Activated naive CD4-positive, alpha-beta T cell treated with anti-CD3 and anti-CD28 coated beads, Interleukin-2, amount 50 U/mL, for 24 hours (primary cell): ENCODE data around the gene NYAP2.

Source experiments
- H3K27ac Mint-ChIP-seq: one replicate; pipeline ENCODE4 v1.8.0; 2021; ENCODE audit warnings: mild to moderate bottlenecking, mixed read lengths
- H3K27me3 Mint-ChIP-seq: one replicate; pipeline ENCODE4 v1.8.0; 2021; ENCODE audit warnings: mixed read lengths
- H3K36me3 Mint-ChIP-seq: one replicate; pipeline ENCODE4 v1.8.0; 2021; ENCODE audit warnings: mixed read lengths
- H3K4me1 Mint-ChIP-seq: one replicate; pipeline ENCODE4 v1.8.0; 2021; ENCODE audit warnings: mixed read lengths
- H3K4me3 Mint-ChIP-seq: one replicate; pipeline ENCODE4 v1.8.0; 2021; ENCODE audit warnings: mild to moderate bottlenecking, mixed read lengths
- H3K9me3 Mint-ChIP-seq: one replicate; pipeline ENCODE4 v1.8.0; 2021; ENCODE audit warnings: mixed read lengths

The NYAP2 gene

GRCh38 chr2:225536036-225536435 lies 136.5 kb downstream of the NYAP2 start:
- Mint-ChIP-seq H3K9me3 (no peaks in the 10 kb centered on the region), H3K27me3 (no peaks in the 10 kb centered on the region), H3K4me1 (no peaks in the 10 kb centered on the region), H3K27ac (no peak overlapping the region), H3K4me3 (no peak overlapping the region), H3K36me3 (no peaks in the 10 kb centered on the region)

DNA sequence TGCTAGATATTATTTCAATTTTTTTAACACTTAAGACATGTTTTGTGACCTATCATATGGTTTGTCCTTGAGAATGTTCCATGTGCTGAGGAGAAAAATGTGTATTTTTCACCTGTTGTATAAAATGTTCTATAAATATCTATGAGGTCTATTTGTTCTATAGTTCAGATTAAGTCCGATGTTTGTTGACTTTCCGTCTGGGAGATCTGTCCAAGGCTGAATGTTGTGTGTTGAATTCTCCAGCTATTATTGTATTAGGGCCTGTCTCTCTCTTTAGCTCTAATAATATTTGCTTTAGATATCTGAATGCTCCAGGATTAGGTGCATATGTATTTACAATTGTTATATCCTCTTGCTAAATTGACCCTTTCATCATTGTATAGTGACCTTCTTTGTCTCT lies 144.1 kb downstream of the NYAP2 start:
- Mint-ChIP-seq H3K36me3 (no peaks in the 10 kb centered on the region), H3K4me3 (no peak overlapping the region), H3K27ac (no peak overlapping the region), H3K9me3 (peaks cover 14% of the 10 kb centered on the region), H3K27me3 (peaks cover 13% of the 10 kb centered on the region), H3K4me1 (no peaks in the 10 kb centered on the region)

DNA sequence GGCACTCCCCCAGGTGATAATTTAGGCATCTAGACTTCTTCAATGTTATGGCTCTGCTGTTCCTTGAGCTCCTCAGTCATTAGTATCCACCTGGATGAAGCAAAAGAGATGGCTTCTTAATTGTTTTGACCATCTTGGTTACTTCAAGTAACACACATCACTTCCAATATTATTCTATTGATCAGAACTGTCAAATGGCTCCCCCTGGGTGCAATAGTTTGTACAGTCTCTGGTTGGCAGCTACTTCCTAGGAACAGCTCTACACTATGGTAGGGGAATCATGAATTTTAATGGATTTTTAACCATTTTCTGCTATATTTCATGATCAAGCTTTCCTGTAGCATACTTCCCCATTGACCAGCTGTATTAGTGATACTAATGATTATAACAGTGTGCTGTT lies 157.0 kb downstream of the NYAP2 start:
- peaks cover 13% of the 10 kb centered on the region for H3K27me3 Mint-ChIP-seq
- H3K4me1 Mint-ChIP-seq, result no peaks in the 10 kb centered on the region
- no peak overlapping the region for H3K4me3 Mint-ChIP-seq
- H3K9me3 Mint-ChIP-seq, result no peaks in the 10 kb centered on the region
- no peaks in the 10 kb centered on the region for H3K36me3 Mint-ChIP-seq
- H3K27ac Mint-ChIP-seq, result no peak overlapping the region

GRCh38 chr2:225558399-225559071 lies 159.0 kb downstream of the NYAP2 start:
- no peaks in the 10 kb centered on the region for H3K9me3 Mint-ChIP-seq
- H3K27ac Mint-ChIP-seq, result no peak overlapping the region
- no peak overlapping the region for H3K4me3 Mint-ChIP-seq
- peaks cover 21% of the 10 kb centered on the region for H3K27me3 Mint-ChIP-seq
- no peaks in the 10 kb centered on the region for H3K4me1 Mint-ChIP-seq
- no peaks in the 10 kb centered on the region for H3K36me3 Mint-ChIP-seq

GRCh38 chr2:225559072-225559415 lies 159.5 kb downstream of the NYAP2 start:
- peaks cover 21% of the 10 kb centered on the region for H3K27me3 Mint-ChIP-seq
- no peak overlapping the region for H3K4me3 Mint-ChIP-seq
- H3K9me3 Mint-ChIP-seq, result no peaks in the 10 kb centered on the region
- H3K4me1 Mint-ChIP-seq, result no peaks in the 10 kb centered on the region
- H3K36me3 Mint-ChIP-seq, result no peaks in the 10 kb centered on the region
- no peak overlapping the region for H3K27ac Mint-ChIP-seq

DNA sequence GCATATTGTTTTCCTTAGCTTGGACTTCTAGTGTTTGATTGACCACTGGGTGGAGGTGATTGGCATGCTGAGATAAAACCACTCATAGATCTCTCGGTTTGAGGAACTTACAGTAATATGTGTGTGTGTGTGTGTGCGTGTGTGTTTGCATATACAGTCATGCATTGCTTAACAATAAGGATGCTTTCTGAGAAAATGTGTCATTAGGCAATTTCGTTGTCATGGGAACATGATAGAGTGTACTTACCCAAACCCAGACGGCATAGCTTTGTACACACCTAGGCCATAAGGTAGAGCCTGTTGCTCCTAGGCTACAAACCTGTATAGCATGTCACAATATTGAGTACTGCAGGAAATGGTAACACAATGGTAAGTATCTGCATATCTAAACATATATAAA lies 167.3 kb downstream of the NYAP2 start:
- no peaks in the 10 kb centered on the region for H3K4me1 Mint-ChIP-seq
- H3K27ac Mint-ChIP-seq, result no peak overlapping the region

GRCh38 chr2:225569995-225570394 lies 170.5 kb downstream of the NYAP2 start:
- H3K27ac Mint-ChIP-seq, result no peak overlapping the region
- peaks cover 6% of the 10 kb centered on the region for H3K9me3 Mint-ChIP-seq
- H3K4me1 Mint-ChIP-seq, result no peaks in the 10 kb centered on the region
- peaks cover 15% of the 10 kb centered on the region for H3K27me3 Mint-ChIP-seq
- no peak overlapping the region for H3K4me3 Mint-ChIP-seq
- no peaks in the 10 kb centered on the region for H3K36me3 Mint-ChIP-seq

More for the DNA sequence above, 167.3 kb downstream of the NYAP2 start:
- Mint-ChIP-seq H3K9me3 (peaks cover 2% of the 10 kb centered on the region), H3K27me3 (peaks cover 19% of the 10 kb centered on the region), H3K36me3 (no peaks in the 10 kb centered on the region), H3K4me3 (no peak overlapping the region)

- Mint-ChIP-seq H3K27me3 (peaks cover 18% of the 10 kb centered on the region), H3K4me3 (no peak overlapping the region), H3K4me1 (no peaks in the 10 kb centered on the region), H3K9me3 (peaks cover 6% of the 10 kb centered on the region), H3K27ac (no peak overlapping the region), H3K36me3 (no peaks in the 10 kb centered on the region)
Measured at GRCh38 chr2:225573603-225574002, 174.1 kb downstream of the NYAP2 start.

DNA sequence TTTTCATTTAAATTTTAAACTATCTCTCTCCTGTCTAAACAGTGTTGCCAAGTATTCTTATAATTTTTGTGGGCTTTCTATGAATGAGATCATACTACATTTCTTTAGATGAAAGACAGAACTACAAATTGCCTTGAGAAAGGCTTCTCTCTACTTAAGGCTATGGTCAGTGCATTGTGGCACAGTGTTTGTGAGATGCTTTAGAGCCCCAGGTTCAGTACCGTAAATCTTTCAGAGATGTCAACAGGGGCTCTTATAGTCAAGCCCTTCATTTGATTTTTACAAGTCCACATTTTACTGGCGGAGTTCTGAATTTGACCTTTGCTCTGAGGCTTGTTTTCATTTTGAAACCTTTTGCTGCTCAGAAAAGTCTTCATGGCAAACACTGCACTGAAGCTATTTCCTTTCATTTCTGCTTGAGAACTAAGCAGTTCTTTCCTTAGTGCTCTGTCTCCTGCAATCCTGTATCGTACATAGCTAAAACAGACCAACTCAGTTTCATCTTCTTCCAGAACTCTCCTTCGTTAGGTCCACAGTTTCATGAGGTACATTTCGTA lies 175.2 kb downstream of the NYAP2 start:
- Mint-ChIP-seq H3K27me3 (peaks cover 14% of the 10 kb centered on the region), H3K4me1 (no peaks in the 10 kb centered on the region), H3K4me3 (no peak overlapping the region), H3K27ac (no peak overlapping the region), H3K9me3 (peaks cover 6% of the 10 kb centered on the region), H3K36me3 (no peaks in the 10 kb centered on the region)

- Mint-ChIP-seq H3K4me1 (no peaks in the 10 kb centered on the region), H3K27ac (no peak overlapping the region), H3K9me3 (no peaks in the 10 kb centered on the region)
Measured at GRCh38 chr2:225581135-225581534, 181.6 kb downstream of the NYAP2 start.

GRCh38 chr2:225581906-225582305 lies 182.4 kb downstream of the NYAP2 start:
- Mint-ChIP-seq H3K36me3 (no peaks in the 10 kb centered on the region), H3K27me3 (peaks cover 9% of the 10 kb centered on the region), H3K4me3 (no peak overlapping the region), H3K9me3 (no peaks in the 10 kb centered on the region), H3K27ac (no peak overlapping the region), H3K4me1 (no peaks in the 10 kb centered on the region)

More at GRCh38 chr2:225581135-225581534, 181.6 kb downstream of the NYAP2 start:
- Mint-ChIP-seq H3K36me3 (no peaks in the 10 kb centered on the region), H3K27me3 (peaks cover 7% of the 10 kb centered on the region), H3K4me3 (no peak overlapping the region)

GRCh38 chr2:225582355-225583116 lies 183.0 kb downstream of the NYAP2 start:
- Mint-ChIP-seq H3K27ac (no peak overlapping the region), H3K27me3 (peaks cover 9% of the 10 kb centered on the region), H3K9me3 (no peaks in the 10 kb centered on the region), H3K36me3 (no peaks in the 10 kb centered on the region), H3K4me1 (no peaks in the 10 kb centered on the region), H3K4me3 (no peak overlapping the region)

- H3K9me3 Mint-ChIP-seq, result no peaks in the 10 kb centered on the region
- H3K27me3 Mint-ChIP-seq, result peaks cover 6% of the 10 kb centered on the region
- H3K4me1 Mint-ChIP-seq, result no peaks in the 10 kb centered on the region
- H3K27ac Mint-ChIP-seq, result no peak overlapping the region
- no peaks in the 10 kb centered on the region for H3K36me3 Mint-ChIP-seq
- H3K4me3 Mint-ChIP-seq, result no peak overlapping the region
Measured at GRCh38 chr2:225584796-225585195, 185.3 kb downstream of the NYAP2 start.

DNA sequence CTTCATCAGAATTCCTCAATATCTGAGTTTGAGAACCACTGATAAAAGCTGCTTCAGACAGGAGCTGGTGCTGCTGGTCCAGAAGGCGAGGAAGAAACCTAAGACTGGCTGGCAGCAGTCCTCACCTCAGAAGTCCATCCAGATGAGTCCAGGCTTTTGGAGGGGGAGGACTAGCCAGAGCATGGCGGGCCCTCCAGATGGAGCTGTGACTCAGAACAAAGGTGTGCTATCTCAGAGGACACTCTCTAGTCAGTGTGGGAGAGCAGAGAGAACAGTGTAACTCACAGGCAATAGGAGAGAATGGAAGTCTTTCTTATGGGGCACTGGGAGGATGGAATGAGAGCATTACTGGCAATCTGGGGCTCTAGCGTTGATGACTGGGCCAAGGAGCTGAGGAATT lies 191.4 kb downstream of the NYAP2 start:
- Mint-ChIP-seq H3K27me3 (peaks cover 10% of the 10 kb centered on the region), H3K36me3 (no peaks in the 10 kb centered on the region), H3K9me3 (no peaks in the 10 kb centered on the region), H3K27ac (no peak overlapping the region), H3K4me1 (no peaks in the 10 kb centered on the region), H3K4me3 (no peak overlapping the region)

DNA sequence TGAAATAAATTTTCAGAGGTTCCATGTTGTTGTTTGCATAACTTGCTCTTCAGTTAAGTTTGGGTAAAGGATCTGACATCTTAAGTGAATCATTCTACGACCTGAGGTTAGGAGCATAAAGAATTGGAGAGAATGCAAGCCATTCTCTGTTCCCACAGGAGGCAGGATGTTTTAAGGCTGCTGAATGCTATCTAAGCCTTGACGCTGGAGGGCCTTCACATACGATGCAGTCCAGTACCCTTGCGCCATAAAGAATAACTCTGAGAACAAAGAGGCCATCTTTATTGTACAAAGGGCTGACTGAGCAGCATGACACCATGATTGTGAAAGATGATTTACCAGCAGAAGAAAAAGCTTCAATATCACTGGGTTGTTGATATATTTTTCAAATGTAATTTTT lies 198.4 kb downstream of the NYAP2 start:
- Mint-ChIP-seq H3K27ac (no peak overlapping the region), H3K4me1 (no peaks in the 10 kb centered on the region), H3K36me3 (no peaks in the 10 kb centered on the region), H3K9me3 (no peaks in the 10 kb centered on the region), H3K27me3 (peaks cover 5% of the 10 kb centered on the region), H3K4me3 (no peak overlapping the region)

DNA sequence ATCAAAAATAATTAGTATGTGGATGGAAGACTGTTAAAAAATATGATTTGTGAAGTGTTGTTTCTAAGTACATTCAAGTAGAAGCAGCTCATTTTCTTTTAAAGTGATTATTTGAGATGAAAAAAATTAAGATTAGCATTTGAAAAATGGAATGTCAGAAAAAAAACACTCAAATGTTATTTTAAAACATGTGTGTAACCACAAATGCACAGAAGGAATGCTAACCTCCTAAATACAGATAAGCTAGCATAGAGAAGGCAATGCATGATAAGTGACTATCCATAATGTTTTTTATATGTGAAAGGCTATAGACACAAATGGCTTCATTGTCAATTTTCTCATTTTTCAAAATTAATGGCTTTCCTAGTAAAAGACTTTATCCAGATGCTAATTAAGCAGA lies 198.9 kb downstream of the NYAP2 start:
- no peaks in the 10 kb centered on the region for H3K36me3 Mint-ChIP-seq
- H3K27ac Mint-ChIP-seq, result no peak overlapping the region
- H3K4me1 Mint-ChIP-seq, result no peaks in the 10 kb centered on the region
- no peaks in the 10 kb centered on the region for H3K9me3 Mint-ChIP-seq
- H3K4me3 Mint-ChIP-seq, result no peak overlapping the region
- peaks cover 4% of the 10 kb centered on the region for H3K27me3 Mint-ChIP-seq
